ENCODE measurements around the gene DPP10.

DNA sequence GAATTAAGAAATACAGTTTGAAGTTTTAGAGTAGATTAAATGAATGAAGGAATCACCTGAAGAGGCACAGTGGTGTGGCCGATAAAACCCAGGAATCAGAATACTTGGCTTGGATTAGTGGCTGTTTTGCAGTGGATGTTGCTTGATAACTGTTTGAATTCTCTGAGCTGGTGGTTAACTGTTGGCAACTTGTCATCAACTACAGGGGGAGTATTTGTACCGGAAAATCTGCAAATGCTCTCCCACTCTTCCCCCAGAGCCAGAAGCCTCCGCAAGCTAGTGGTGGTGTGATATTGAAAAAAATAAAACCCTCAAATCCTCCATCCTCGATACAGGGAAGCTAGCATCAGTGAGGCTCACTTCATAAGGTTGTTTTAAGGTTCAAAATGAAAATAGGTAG, 326.7 kb downstream of the DPP10 start:
- TF ChIP-seq, protein P1, sequence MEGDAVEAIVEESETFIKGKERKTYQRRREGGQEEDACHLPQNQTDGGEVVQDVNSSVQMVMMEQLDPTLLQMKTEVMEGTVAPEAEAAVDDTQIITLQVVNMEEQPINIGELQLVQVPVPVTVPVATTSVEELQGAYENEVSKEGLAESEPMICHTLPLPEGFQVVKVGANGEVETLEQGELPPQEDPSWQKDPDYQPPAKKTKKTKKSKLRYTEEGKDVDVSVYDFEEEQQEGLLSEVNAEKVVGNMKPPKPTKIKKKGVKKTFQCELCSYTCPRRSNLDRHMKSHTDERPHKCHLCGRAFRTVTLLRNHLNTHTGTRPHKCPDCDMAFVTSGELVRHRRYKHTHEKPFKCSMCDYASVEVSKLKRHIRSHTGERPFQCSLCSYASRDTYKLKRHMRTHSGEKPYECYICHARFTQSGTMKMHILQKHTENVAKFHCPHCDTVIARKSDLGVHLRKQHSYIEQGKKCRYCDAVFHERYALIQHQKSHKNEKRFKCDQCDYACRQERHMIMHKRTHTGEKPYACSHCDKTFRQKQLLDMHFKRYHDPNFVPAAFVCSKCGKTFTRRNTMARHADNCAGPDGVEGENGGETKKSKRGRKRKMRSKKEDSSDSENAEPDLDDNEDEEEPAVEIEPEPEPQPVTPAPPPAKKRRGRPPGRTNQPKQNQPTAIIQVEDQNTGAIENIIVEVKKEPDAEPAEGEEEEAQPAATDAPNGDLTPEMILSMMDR (conservative IDR thresholded peaks at IDR 0.05; ENCODE audit: low read depth, low read length) = no peak
- TF ChIP-seq EZH2 (IDR thresholded peaks at IDR 0.05; ENCODE audit: low read length, unreplicated experiment) = no peak

All from PC-3 (cell line).